HepG2 (cell line): ENCODE measurements around the gene ZC3H18. TPM values are rescaled to one million over a fixed set of nuclear protein-coding genes. Genes with fewer than 3 reads are reported as not detected.

ENCODE experiments used
- ARID5B ChIP-seq: IDR thresholded peaks from 2 replicates; pipeline ENCODE4 v1.4.0; 2020; ENCODE audit warnings: mild to moderate bottlenecking, missing genetic modification reagents
- ATAD3A ChIP-seq: sonication (generic); formaldehyde crosslinking; IDR thresholded peaks from 2 replicates; pipeline ENCODE4 v1.4.0; 2020; ENCODE audit warnings: missing genetic modification reagents
- CREM ChIP-seq, 2 experiments: sonication (generic) in 1 of 2; formaldehyde crosslinking in 1 of 2; IDR thresholded peaks; 2 replicates each; pipeline versions ENCODE4 v1.4.0 to v1.6.1; 2016 to 2020; ENCODE audit warnings: antibody characterized with exemption in 1 of 2, mild to moderate bottlenecking in 1 of 2, missing genetic modification reagents in 1 of 2
- DMTF1 ChIP-seq: sonication (generic); formaldehyde crosslinking; IDR thresholded peaks from 2 replicates; pipeline ENCODE4 v1.4.0; 2020; ENCODE audit warnings: mild to moderate bottlenecking, missing genetic modification reagents
- EEA1 ChIP-seq: sonication (generic); formaldehyde crosslinking; IDR thresholded peaks from 2 replicates; pipeline ENCODE4 v1.5.1; 2020; ENCODE audit warnings: mild to moderate bottlenecking, missing genetic modification reagents, borderline replicate concordance
- ELF1 ChIP-seq: sonication (generic); formaldehyde crosslinking; IDR thresholded peaks from 2 replicates; pipeline ENCODE4 v1.4.0; 2020; ENCODE audit warnings: missing genetic modification reagents
- FOXA3 ChIP-seq: IDR thresholded peaks from 2 replicates; pipeline ENCODE4 v1.6.1; 2016; ENCODE audit warnings: missing genetic modification reagents, missing compliant biosample characterization
- HCFC1 ChIP-seq: fragments of 150-350 bp; IDR thresholded peaks from 2 replicates; pipeline ENCODE4 v1.6.1; 2014; ENCODE audit warnings: low read depth, low read length
- HDAC1 ChIP-seq: sonication (generic); formaldehyde crosslinking; IDR thresholded peaks from 2 replicates; pipeline ENCODE4 v1.5.1; 2020; ENCODE audit warnings: mild to moderate bottlenecking, missing genetic modification reagents
- HMGA1 ChIP-seq: sonication (generic); formaldehyde crosslinking; conservative IDR thresholded peaks from 2 replicates; pipeline ENCODE4 v1.4.0; 2020; ENCODE audit warnings: missing genetic modification reagents
- KLF16 ChIP-seq, 2 experiments: sonication (generic) in 1 of 2; formaldehyde crosslinking in 1 of 2; IDR thresholded peaks; 2 replicates each; pipeline versions ENCODE4 v1.6.1 to v1.8.0; 2016 to 2023; ENCODE audit warnings: missing genetic modification reagents in 2 of 2, missing compliant biosample characterization in 1 of 2
- MAZ ChIP-seq, 2 experiments: sonication (generic) in 1 of 2; formaldehyde crosslinking in 1 of 2; IDR thresholded peaks; 2 replicates each; pipeline versions ENCODE4 v1.5.0 to v1.6.1; 2012 to 2020; ENCODE audit warnings: low read depth in 2 of 2, mild to moderate bottlenecking in 2 of 2, borderline replicate concordance in 1 of 2, improper control_type of control experiment in 1 of 2, low read length in 1 of 2, missing genetic modification reagents in 1 of 2, moderate library complexity in 1 of 2
- MIXL1 ChIP-seq: IDR thresholded peaks from 2 replicates; pipeline ENCODE4 v1.6.1; 2016
- SAP130 ChIP-seq: IDR thresholded peaks from 2 replicates; pipeline ENCODE4 v1.6.1; 2016; ENCODE audit warnings: low read depth
- SIN3A ChIP-seq: IDR thresholded peaks from 2 replicates; pipeline ENCODE4 v1.6.1; 2011; ENCODE audit warnings: low read depth, mild to moderate bottlenecking, control low read depth, low read length, borderline replicate concordance
- SOX5 ChIP-seq: IDR thresholded peaks from 2 replicates; pipeline ENCODE4 v1.6.1; 2016; ENCODE audit warnings: borderline replicate concordance
- SRSF1 ChIP-seq: fragments of 200-400 bp; formaldehyde crosslinking; optimal IDR thresholded peaks from 2 replicates; pipeline ENCODE3; 2017; ENCODE audit warnings: mild to moderate bottlenecking, low read depth, low read length, moderate library complexity
- TARDBP ChIP-seq: sonication (generic); formaldehyde crosslinking; IDR thresholded peaks from 2 replicates; pipeline ENCODE4 v1.8.0; 2022; ENCODE audit warnings: mild to moderate bottlenecking, missing genetic modification reagents
- TCF7 ChIP-seq: sonication (generic); IDR thresholded peaks from 2 replicates; pipeline ENCODE4 v1.6.1; 2016; ENCODE audit warnings: antibody characterized with exemption, low read depth
- ZNF550 ChIP-seq: sonication (generic); formaldehyde crosslinking; IDR thresholded peaks from 2 replicates; pipeline ENCODE4 v1.4.0; 2020; ENCODE audit warnings: mild to moderate bottlenecking, missing genetic modification reagents, borderline replicate concordance
- ZNF614 ChIP-seq: IDR thresholded peaks from 2 replicates; pipeline ENCODE4 v1.6.1; 2018; ENCODE audit warnings: missing biosample characterization, missing genetic modification reagents, inconsistent platforms, borderline replicate concordance
- ZNF7 ChIP-seq: IDR thresholded peaks from 2 replicates; pipeline ENCODE4 v1.6.1; 2016; ENCODE audit warnings: missing biosample characterization, missing genetic modification reagents
- polyA plus RNA-seq, 8 experiments: library from polyadenylated mRNA; depleted of rRNA in 3 of 8; stranded (reverse) in 7 of 8; unstranded in 1 of 8; fragments of >200 nt; fragmentation: Illumina TruSeq in 4 of 8; extraction: Trizol in 4 of 8; gene quantifications; 2 replicates each; pipeline versions ENCODE4 v1.2.1 to v1.2.3, GENCODE V29; 2011 to 2016; ENCODE audit warnings: low read depth in 4 of 8, missing spikeins in 1 of 8, mixed read lengths in 1 of 8; ENCODE audit not compliant: insufficient read depth in 1 of 8
- total RNA-seq, 5 experiments: library from RNA; depleted of rRNA; stranded (reverse); fragments of >200 nt; fragmentation: Illumina TruSeq; extraction: Trizol; gene quantifications; 2 replicates each; pipeline ENCODE4 v1.2.3, GENCODE V29; 2016; ENCODE audit warnings: low read depth in 1 of 5

The ZC3H18 gene
- total and polyA plus RNA-seq, 2 of the 13 experiments (the other 11 are each of a cell fraction or from before 2014, with no cell fraction given) = 11.2 to 27.4 TPM

GRCh38 chr16:88649195-88649923, 79.2 kb downstream of the ZC3H18 start (continued):
- peak; percentile 16; the same call in 1 of the 2 replicates for TF ChIP-seq ARID5B
- peak; percentile 67; the same call in 1 of the 2 replicates for TF ChIP-seq HDAC1
- TF ChIP-seq ZNF550 (CRISPR knock-in tag) = peak; percentile 15; the same call in 1 of the 2 replicates
- 0 out of 2 replicates have a peak, but pooled peaks have one; percentile 22 for TF ChIP-seq SIN3A
- 0 out of 2 replicates have a peak, but pooled peaks have one; percentile 10 for TF ChIP-seq ATAD3A
- peak; percentile 46; the same call in 1 of the 2 replicates for TF ChIP-seq EEA1 (CRISPR knock-in tag)
- TF ChIP-seq ZNF7 (CRISPR knock-in tag) = peak; percentile 74; the same call in 1 of the 2 replicates
- TF ChIP-seq ELF1 (CRISPR knock-in tag) = 0 out of 2 replicates have a peak, but pooled peaks have one; percentile 5
- TF ChIP-seq SRSF1 = peak; percentile 16
- peak; percentile 33; the same call in 1 of the 2 replicates for TF ChIP-seq ZNF614 (CRISPR knock-in tag)
- peak; percentile 50; the same call in 1 of the 2 replicates for TF ChIP-seq FOXA3 (CRISPR knock-in tag)
- no peak for TF ChIP-seq CREM (IDR thresholded peaks at IDR 0.05)
- TF ChIP-seq CREM (CRISPR knock-in tag; IDR thresholded peaks at IDR 0.05) = no peak
- TF ChIP-seq SOX5 (CRISPR knock-in tag) = peak; percentile 39; the same call in 1 of the 2 replicates
- TF ChIP-seq TCF7 = no peak
- no peak for TF ChIP-seq HMGA1 (CRISPR knock-in tag)
- no peak for TF ChIP-seq DMTF1 (CRISPR knock-in tag)
- 0 out of 4 replicates have a peak, but pooled peaks of 1 of the 2 experiments have one; percentile 31 for TF ChIP-seq KLF16 (CRISPR knock-in tag; IDR thresholded peaks at IDR 0.05)
- TF ChIP-seq TARDBP = 0 out of 2 replicates have a peak, but pooled peaks have one; percentile 50
- TF ChIP-seq MIXL1 (CRISPR knock-in tag) = 0 out of 2 replicates have a peak, but pooled peaks have one; percentile 11
- no peak for TF ChIP-seq HCFC1
- TF ChIP-seq MAZ (IDR thresholded peaks at IDR 0.05; ENCODE audit: borderline replicate concordance, low read depth, low read length) = peak; percentile 20; the same call in 1 of the 2 replicates
- no peak for TF ChIP-seq MAZ (CRISPR knock-in tag; IDR thresholded peaks at IDR 0.05; ENCODE audit: low read depth)
- peak; percentile 74 for TF ChIP-seq SAP130 (CRISPR knock-in tag)
